GM12892 (cell line): ENCODE data around the gene HRH4.

Source experiments
- POLR2A ChIP-seq: IDR thresholded peaks from 2 replicates; pipeline ENCODE4 v1.6.1; 2011; ENCODE audit warnings: low read depth, low read length, control low read depth
- POLR2AphosphoS5 ChIP-seq: IDR thresholded peaks from 2 replicates; pipeline ENCODE4 v1.6.1; 2011; ENCODE audit warnings: low read depth, low read length, control low read depth

DNA sequence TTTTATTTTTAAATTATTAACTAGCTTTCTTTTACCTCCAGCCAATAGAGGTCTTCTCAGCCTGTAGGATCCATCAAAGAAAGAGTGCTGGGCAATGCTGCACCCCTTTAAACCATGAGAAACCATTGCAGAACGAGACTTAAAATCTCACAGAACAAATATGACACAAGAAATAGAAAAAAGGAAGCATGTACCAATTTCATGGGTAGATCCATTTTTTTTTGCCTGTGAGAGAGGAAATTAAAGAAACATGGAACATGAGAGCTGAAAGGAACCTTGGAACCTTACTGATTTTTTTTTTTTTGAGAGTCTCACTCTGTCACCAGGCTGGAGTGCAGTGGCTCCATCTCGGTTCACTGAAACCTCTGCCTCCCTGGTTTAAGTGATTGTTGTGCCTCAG, 14.0 kb downstream of the HRH4 start:
- TF ChIP-seq POLR2AphosphoS5 (no peak), POLR2A (no peak)
